GM18526 (cell line): ENCODE data around the gene SLC30A10.

ENCODE experiments used
- POLR2A ChIP-seq: IDR thresholded peaks from 3 replicates; pipeline ENCODE4 v1.6.1; 2011; ENCODE audit not compliant: insufficient read length; ENCODE audit errors: extremely low read depth

SLC30A10 gene

DNA sequence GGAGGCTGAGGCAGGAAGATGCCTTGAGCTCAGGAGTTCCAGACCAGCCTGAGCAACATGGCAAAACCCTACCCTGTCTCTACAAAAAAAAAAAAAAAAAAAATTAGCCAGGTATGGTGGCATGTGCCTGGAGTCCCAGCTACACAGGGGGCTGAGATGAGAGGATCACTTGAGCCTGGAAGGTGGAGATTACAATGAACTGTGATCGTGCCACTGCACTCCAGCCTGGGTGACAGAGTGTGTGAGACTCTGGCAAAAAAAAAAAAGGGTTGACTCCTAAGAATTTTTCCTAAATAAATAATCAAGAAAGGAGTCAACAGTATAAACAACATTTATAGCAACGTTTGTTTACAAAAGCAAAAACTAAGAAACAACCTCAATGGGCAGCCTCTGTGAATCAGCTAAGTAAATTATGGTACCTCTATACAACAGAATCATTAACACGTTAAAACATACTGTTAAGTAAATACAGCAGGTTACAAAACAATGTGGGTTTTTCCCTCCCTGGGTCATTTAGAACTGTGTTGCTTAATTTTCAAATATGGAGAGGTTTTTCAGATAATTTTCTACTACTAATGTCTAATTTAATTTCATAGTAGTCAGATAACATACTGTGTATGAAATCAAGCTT is 56.8 kb downstream of the SLC30A10 start:
- TF ChIP-seq POLR2A: no peak
